HFFc6 (cell line): ENCODE data around the gene KCNK7. TPM values are rescaled to one million over a fixed set of nuclear protein-coding genes. Genes with fewer than 3 reads are reported as not detected.

Source experiments
- DNase-seq: peaks from one replicate; pipeline ENCODE4 v3.0.0-alpha.2; 2018
- H3K27ac Mint-ChIP-seq: 2 replicates; pipeline ENCODE4 v1.8.0; 2020; ENCODE audit warnings: mild to moderate bottlenecking, mixed read lengths
- H3K27me3 Mint-ChIP-seq: 2 replicates; pipeline ENCODE4 v1.8.0; 2021; ENCODE audit warnings: mild to moderate bottlenecking, moderate library complexity, mixed read lengths; ENCODE audit not compliant: insufficient read depth
- H3K36me3 Mint-ChIP-seq: 2 replicates; pipeline ENCODE4 v1.8.0; 2021; ENCODE audit warnings: low read depth, mixed read lengths
- H3K4me1 Mint-ChIP-seq: 2 replicates; pipeline ENCODE4 v1.8.0; 2020; ENCODE audit warnings: low read depth, mixed read lengths
- H3K4me3 Mint-ChIP-seq: 2 replicates; pipeline ENCODE4 v1.8.0; 2020; ENCODE audit warnings: mild to moderate bottlenecking, moderate library complexity, mixed read lengths
- H3K9me3 Mint-ChIP-seq: 2 replicates; pipeline ENCODE4 v1.8.0; 2020; ENCODE audit warnings: mild to moderate bottlenecking, mixed read lengths
- CTCF ChIP-seq: fragments of 200-600 bp; sonication (generic); IDR thresholded peaks from 2 replicates; pipeline ENCODE4 v1.5.0; 2021; ENCODE audit warnings: antibody characterized with exemption, mild to moderate bottlenecking
- total RNA-seq, 6 experiments: library from RNA; stranded (reverse); fragmentation: NEBNext Ultra II Directional; extraction: Animal tissue kit (Norgen Biotek cat#: 25700); gene quantifications; 2 replicates in 1 of 6; 3 replicates in 5 of 6; pipeline ENCODE4 v1.2.3, GENCODE V29; 2021

KCNK7 gene
- total RNA-seq, 6 experiments from 2014 or later = 0.16 to 0.31 (median 0.30) TPM; not detected in 3

DNA sequence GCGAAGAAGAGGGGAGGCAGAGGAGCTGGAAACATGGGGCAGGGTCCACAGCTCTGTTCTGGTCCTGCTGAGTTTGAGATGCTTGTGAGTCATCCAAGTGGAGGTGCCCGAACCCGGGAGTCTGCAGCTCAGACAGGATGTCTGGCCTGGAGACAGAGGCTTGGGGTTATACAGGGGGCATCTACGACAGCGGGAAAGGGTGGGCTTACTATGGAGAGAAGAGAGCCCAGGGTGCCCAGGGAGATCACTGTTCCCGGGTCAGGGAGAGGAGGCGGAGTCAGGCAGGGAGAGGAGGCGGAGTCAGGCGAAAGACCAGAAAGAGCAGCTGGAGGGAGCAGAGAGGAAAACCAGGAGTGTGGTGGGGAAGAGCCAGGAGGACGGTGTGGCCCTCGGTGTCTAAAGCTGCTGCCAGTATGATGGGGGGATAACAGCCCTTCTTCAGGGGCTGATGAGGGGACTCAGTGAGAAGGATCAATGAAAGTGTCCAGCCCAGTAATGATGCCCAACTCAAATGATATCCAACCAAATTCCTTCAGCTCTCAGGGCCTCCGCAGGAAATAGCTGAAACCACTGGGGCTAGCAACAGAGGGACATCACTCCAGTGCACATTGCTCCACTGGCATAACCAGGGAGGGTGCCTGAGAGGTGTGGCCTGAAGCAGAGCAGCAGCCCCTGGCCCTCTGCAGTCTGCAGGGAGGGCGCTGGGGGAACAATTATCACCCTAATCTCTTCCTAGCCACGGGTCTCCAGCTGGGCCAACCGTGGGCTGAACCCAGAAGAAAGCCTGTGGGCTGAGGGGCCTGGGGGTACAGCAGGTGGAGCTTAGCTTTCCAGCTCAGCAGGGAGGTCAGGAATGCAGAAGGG lies 34.8 kb downstream of the KCNK7 start:
- H3K9me3 Mint-ChIP-seq = no peaks in the 10 kb centered on the region
- H3K27me3 Mint-ChIP-seq = peaks cover 2% of the 10 kb centered on the region; the same call in 1 of the 2 replicates
- peaks cover 4% of the 10 kb centered on the region; the same call in 1 of the 2 replicates for H3K36me3 Mint-ChIP-seq
- H3K4me1 Mint-ChIP-seq = peaks cover 55% of the 10 kb centered on the region
- H3K27ac Mint-ChIP-seq = peak overlapping the region; percentile 90
- DNase-seq = no peak
- peak overlapping the region; percentile 57 for H3K4me3 Mint-ChIP-seq
- TF ChIP-seq CTCF = no peak

GRCh38 chr11:65559951-65560537 lies 35.6 kb downstream of the KCNK7 start:
- Mint-ChIP-seq H3K9me3 (no peaks in the 10 kb centered on the region), H3K27ac (peak overlapping the region; percentile 90), H3K27me3 (no peaks in the 10 kb centered on the region; the same call in 1 of the 2 replicates), H3K4me1 (peaks cover 59% of the 10 kb centered on the region), H3K4me3 (peak overlapping the region; percentile 57), H3K36me3 (peaks cover 5% of the 10 kb centered on the region; the same call in 1 of the 2 replicates)
- peak; percentile 65 for DNase-seq
- TF ChIP-seq CTCF = no peak

DNA sequence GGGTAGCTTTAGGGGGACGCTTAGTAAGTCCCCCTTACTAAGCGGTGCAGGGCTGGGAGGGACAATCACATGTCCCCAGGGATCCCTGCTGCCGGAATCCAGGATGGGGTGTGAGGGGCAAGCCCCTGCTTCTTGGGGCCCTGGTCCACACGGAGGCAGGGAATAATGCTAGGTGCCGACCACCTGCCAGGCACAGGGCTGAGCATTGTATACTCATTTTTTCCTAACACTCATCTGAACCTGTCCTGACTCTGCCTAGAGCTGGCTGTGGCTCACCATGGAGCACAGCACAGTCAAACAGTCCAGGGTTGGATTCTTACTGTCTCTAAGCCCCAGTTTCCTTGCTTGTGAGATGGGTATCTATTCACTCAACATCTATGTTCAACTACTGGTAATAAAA lies 36.1 kb downstream of the KCNK7 start:
- Mint-ChIP-seq H3K4me1 (peaks cover 64% of the 10 kb centered on the region), H3K36me3 (peaks cover 5% of the 10 kb centered on the region; the same call in 1 of the 2 replicates), H3K4me3 (no peak overlapping the region; the same call in none of the 2 replicates), H3K27ac (peak overlapping the region; percentile 90), H3K9me3 (no peaks in the 10 kb centered on the region), H3K27me3 (no peaks in the 10 kb centered on the region; the same call in 1 of the 2 replicates)
- DNase-seq = no peak
- no peak for TF ChIP-seq CTCF

DNA sequence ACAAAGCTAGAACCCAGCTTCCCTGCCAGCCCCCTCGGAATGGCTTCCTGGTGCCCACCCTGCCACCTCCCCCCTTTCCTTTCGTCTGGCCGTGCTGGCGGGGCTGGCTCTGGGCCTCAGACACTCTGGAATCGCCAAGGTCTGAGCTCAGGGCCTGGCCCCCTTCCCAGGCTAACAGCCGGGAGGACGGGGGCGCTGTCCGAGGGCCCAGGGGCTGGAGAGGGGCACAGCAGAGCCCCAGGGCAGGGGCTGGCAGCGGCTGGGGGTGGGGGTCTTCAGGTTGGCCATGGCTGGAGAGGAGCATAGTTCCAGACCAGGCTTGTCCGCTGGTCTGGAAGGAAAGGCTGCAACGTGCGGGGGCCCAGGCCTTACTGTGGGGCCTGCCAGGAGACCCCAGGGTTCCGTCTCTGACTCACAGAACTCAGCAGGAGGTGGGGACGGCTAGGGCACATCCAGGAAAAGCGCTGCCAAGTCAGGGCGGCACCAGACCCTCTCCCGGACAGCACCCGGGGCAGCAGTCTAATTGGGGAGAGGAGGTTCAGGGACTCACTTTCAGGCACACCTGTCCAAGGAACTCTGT lies 36.6 kb downstream of the KCNK7 start:
- H3K4me1 Mint-ChIP-seq = peaks cover 65% of the 10 kb centered on the region
- H3K9me3 Mint-ChIP-seq = no peaks in the 10 kb centered on the region
- H3K27ac Mint-ChIP-seq = peak overlapping the region; percentile 90
- TF ChIP-seq CTCF = no peak; the same call in 1 of the 2 replicates
- no peaks in the 10 kb centered on the region; the same call in 1 of the 2 replicates for H3K27me3 Mint-ChIP-seq
- no peak for DNase-seq
- peak overlapping the region; percentile 41; the same call in 1 of the 2 replicates for H3K4me3 Mint-ChIP-seq
- H3K36me3 Mint-ChIP-seq = peaks cover 5% of the 10 kb centered on the region; the same call in 1 of the 2 replicates
